SK-N-SH treated with all-trans-retinoic acid at 6 μM for 48 hours (cell line): ENCODE measurements around the gene ZSWIM5.
"Not testable (repeated sequence)": the region's sequence is repeated elsewhere in the genome, so short reads cannot be mapped to it uniquely, and the experiment has no call there.

ENCODE experiments used
- ATAC-seq: fragments of 200-7000 bp; cut with Tn5 transposase; 3 replicates; pipeline ENCODE4 v1.9.1; 2020; ENCODE audit warnings: mild to moderate bottlenecking, moderate library complexity
- ARNTL ChIP-seq: fragments of 450-650 bp; formaldehyde crosslinking; IDR thresholded peaks from 2 replicates; pipeline ENCODE4 v1.5.0; 2020; ENCODE audit warnings: low read depth, mild to moderate bottlenecking, moderate library complexity, borderline replicate concordance
- BACH2 ChIP-seq: fragments of 250-450 bp; sonication (Bioruptor Pico); IDR thresholded peaks from 2 replicates; pipeline ENCODE4 v1.9.0; 2021; ENCODE audit warnings: mild to moderate bottlenecking, borderline replicate concordance
- CSDC2 ChIP-seq: fragments of 250-450 bp; sonication (Bioruptor Pico); IDR thresholded peaks from 2 replicates; pipeline ENCODE4 v1.5.0; 2020; ENCODE audit warnings: mild to moderate bottlenecking, moderate library complexity
- ESRRG ChIP-seq: fragments of 250-450 bp; sonication (Bioruptor Pico); IDR thresholded peaks from 2 replicates; pipeline ENCODE4 v1.6.1; 2021; ENCODE audit warnings: mild to moderate bottlenecking
- GLIS3 ChIP-seq: fragments of 250-450 bp; sonication (Bioruptor Pico); IDR thresholded peaks from 2 replicates; pipeline ENCODE4 v1.5.0; 2020; ENCODE audit warnings: mild to moderate bottlenecking, moderate library complexity
- ISL1 ChIP-seq: fragments of 250-450 bp; sonication (Bioruptor Pico); IDR thresholded peaks from 2 replicates; pipeline ENCODE4 v2.1.2; 2022; ENCODE audit warnings: mild to moderate bottlenecking, moderate library complexity
- OSR1 ChIP-seq: fragments of 250-450 bp; sonication (Bioruptor Pico); IDR thresholded peaks from 2 replicates; pipeline ENCODE4 v1.8.0; 2022; ENCODE audit warnings: moderate library complexity, mild to moderate bottlenecking, inconsistent platforms
- PPARA ChIP-seq: fragments of 250-450 bp; sonication (Bioruptor Pico); IDR thresholded peaks from 2 replicates; pipeline ENCODE4 v1.5.0; 2020; ENCODE audit warnings: mild to moderate bottlenecking, borderline replicate concordance
- RARB ChIP-seq: fragments of 250-450 bp; sonication (Bioruptor Pico); IDR thresholded peaks from 2 replicates; pipeline ENCODE4 v1.8.0; 2021; ENCODE audit warnings: mild to moderate bottlenecking, moderate library complexity
- SNAI2 ChIP-seq: fragments of 250-450 bp; sonication (Bioruptor Pico); IDR thresholded peaks from 2 replicates; pipeline ENCODE4 v1.5.0; 2020; ENCODE audit warnings: mild to moderate bottlenecking, moderate library complexity
- TCF4 ChIP-seq: fragments of 250-450 bp; sonication (Bioruptor Pico); IDR thresholded peaks from 2 replicates; pipeline ENCODE4 v1.8.0; 2021; ENCODE audit warnings: mild to moderate bottlenecking, moderate library complexity, borderline replicate concordance
- TOX ChIP-seq: fragments of 250-450 bp; sonication (Bioruptor Pico); IDR thresholded peaks from 2 replicates; pipeline ENCODE4 v1.8.0; 2021; ENCODE audit warnings: mild to moderate bottlenecking, moderate library complexity, borderline replicate concordance
- ZC3H10 ChIP-seq: fragments of 250-450 bp; sonication (Bioruptor Pico); IDR thresholded peaks from 2 replicates; pipeline ENCODE4 v1.5.1; 2021; ENCODE audit warnings: mild to moderate bottlenecking, moderate library complexity
- ZFP3 ChIP-seq: fragments of 250-450 bp; sonication (Bioruptor Pico); IDR thresholded peaks from 2 replicates; pipeline ENCODE4 v1.5.0; 2020; ENCODE audit warnings: mild to moderate bottlenecking, moderate library complexity
- ZFP30 ChIP-seq: fragments of 450-650 bp; formaldehyde crosslinking; IDR thresholded peaks from 2 replicates; pipeline ENCODE4 v1.5.0; 2022; ENCODE audit warnings: mild to moderate bottlenecking, moderate library complexity
- ZNF565 ChIP-seq: fragments of 450-650 bp; formaldehyde crosslinking; conservative IDR thresholded peaks from 2 replicates; pipeline ENCODE4 v1.5.0; 2020; ENCODE audit warnings: low read depth, mild to moderate bottlenecking, moderate library complexity
- ZNF70 ChIP-seq: fragments of 450-650 bp; formaldehyde crosslinking; IDR thresholded peaks from 2 replicates; pipeline ENCODE4 v1.5.0; 2020; ENCODE audit warnings: mild to moderate bottlenecking, moderate library complexity
- ZNF8 ChIP-seq: fragments of 450-650 bp; formaldehyde crosslinking; IDR thresholded peaks from 2 replicates; pipeline ENCODE4 v1.5.0; 2020; ENCODE audit warnings: mild to moderate bottlenecking, moderate library complexity
- TF ChIP-seq, protein P1 (sequence below): fragments of 250-450 bp; sonication (Bioruptor Pico); IDR thresholded peaks from 2 replicates; pipeline ENCODE4 v1.8.0; 2020; ENCODE audit warnings: mild to moderate bottlenecking, moderate library complexity, borderline replicate concordance
- TF ChIP-seq, protein P2 (sequence below): fragments of 250-450 bp; sonication (Bioruptor Pico); IDR thresholded peaks from 2 replicates; pipeline ENCODE4 v1.5.0; 2020; ENCODE audit warnings: mild to moderate bottlenecking, moderate library complexity
- TF ChIP-seq, protein P3 (sequence below): fragments of 250-450 bp; sonication (Bioruptor Pico); IDR thresholded peaks from 2 replicates; pipeline ENCODE4 v1.8.0; 2021; ENCODE audit warnings: low read depth, mild to moderate bottlenecking, moderate library complexity, borderline replicate concordance
- TF ChIP-seq, protein P4 (sequence below): fragments of 250-450 bp; sonication (Bioruptor Pico); IDR thresholded peaks from 2 replicates; pipeline ENCODE4 v1.5.1; 2021; ENCODE audit warnings: mild to moderate bottlenecking, moderate library complexity
- TF ChIP-seq, protein P5 (sequence below): fragments of 250-450 bp; sonication (Bioruptor Pico); IDR thresholded peaks from 2 replicates; pipeline ENCODE4 v1.5.1; 2020; ENCODE audit warnings: low read depth, mild to moderate bottlenecking, moderate library complexity

Gene ZSWIM5

DNA sequence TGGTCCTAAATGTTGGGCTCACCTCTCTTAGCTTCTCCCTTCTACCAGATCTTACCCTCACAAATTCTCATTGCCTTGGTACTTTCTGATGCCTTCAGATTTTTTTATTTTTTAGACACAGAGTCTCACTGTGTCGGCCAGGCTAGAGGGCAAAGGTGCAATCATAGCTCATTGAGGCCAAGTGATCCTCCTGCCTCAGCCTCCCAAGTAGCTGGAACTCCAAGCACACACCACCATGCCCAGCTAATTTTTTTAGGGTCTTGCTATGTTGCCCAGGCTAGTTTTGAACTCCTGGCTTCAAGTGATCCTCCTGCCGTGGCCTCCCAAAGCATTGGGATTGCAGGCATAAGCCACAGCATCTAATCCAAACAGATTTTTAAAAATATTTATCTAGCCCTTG is 69.4 kb downstream of the ZSWIM5 start:
- TF ChIP-seq, protein P1, sequence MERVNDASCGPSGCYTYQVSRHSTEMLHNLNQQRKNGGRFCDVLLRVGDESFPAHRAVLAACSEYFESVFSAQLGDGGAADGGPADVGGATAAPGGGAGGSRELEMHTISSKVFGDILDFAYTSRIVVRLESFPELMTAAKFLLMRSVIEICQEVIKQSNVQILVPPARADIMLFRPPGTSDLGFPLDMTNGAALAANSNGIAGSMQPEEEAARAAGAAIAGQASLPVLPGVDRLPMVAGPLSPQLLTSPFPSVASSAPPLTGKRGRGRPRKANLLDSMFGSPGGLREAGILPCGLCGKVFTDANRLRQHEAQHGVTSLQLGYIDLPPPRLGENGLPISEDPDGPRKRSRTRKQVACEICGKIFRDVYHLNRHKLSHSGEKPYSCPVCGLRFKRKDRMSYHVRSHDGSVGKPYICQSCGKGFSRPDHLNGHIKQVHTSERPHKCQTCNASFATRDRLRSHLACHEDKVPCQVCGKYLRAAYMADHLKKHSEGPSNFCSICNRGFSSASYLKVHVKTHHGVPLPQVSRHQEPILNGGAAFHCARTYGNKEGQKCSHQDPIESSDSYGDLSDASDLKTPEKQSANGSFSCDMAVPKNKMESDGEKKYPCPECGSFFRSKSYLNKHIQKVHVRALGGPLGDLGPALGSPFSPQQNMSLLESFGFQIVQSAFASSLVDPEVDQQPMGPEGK (CRISPR knock-in tag) = no peak
- TF ChIP-seq ZFP30 (CRISPR knock-in tag) = no peak

DNA sequence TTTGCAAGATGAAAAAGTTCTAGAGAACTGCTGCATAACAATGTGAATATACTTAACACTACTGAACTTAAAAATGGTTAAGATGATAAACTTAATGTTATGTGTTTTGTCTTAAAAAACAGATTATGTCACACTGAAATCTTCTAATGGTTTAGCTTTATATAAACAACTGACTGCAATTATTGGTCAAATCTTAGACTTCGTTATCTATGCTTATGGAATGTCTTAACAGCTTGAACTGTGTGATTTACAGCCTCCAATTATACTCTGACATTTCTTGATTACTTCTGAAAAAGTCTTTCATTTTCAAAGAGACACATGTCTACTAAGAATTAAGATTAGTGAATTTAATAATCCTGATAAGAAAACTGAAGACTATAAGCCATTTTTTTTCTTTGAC is 71.1 kb downstream of the ZSWIM5 start:
- no peak for ATAC-seq
- TF ChIP-seq, protein P2, sequence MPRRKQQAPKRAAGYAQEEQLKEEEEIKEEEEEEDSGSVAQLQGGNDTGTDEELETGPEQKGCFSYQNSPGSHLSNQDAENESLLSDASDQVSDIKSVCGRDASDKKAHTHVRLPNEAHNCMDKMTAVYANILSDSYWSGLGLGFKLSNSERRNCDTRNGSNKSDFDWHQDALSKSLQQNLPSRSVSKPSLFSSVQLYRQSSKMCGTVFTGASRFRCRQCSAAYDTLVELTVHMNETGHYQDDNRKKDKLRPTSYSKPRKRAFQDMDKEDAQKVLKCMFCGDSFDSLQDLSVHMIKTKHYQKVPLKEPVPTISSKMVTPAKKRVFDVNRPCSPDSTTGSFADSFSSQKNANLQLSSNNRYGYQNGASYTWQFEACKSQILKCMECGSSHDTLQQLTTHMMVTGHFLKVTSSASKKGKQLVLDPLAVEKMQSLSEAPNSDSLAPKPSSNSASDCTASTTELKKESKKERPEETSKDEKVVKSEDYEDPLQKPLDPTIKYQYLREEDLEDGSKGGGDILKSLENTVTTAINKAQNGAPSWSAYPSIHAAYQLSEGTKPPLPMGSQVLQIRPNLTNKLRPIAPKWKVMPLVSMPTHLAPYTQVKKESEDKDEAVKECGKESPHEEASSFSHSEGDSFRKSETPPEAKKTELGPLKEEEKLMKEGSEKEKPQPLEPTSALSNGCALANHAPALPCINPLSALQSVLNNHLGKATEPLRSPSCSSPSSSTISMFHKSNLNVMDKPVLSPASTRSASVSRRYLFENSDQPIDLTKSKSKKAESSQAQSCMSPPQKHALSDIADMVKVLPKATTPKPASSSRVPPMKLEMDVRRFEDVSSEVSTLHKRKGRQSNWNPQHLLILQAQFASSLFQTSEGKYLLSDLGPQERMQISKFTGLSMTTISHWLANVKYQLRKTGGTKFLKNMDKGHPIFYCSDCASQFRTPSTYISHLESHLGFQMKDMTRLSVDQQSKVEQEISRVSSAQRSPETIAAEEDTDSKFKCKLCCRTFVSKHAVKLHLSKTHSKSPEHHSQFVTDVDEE (CRISPR knock-in tag) = no peak
- TF ChIP-seq RARB (CRISPR knock-in tag) (no peak), ZFP30 (CRISPR knock-in tag) (no peak), ZNF565 (no peak), CSDC2 (CRISPR knock-in tag) (no peak), ARNTL (CRISPR knock-in tag) (no peak), ESRRG (no peak), ISL1 (CRISPR knock-in tag) (no peak), ZFP3 (CRISPR knock-in tag) (no peak), GLIS3 (CRISPR knock-in tag) (no peak), TCF4 (CRISPR knock-in tag) (no peak), ZC3H10 (no peak), PPARA (CRISPR knock-in tag) (no peak), OSR1 (no peak), ZNF70 (no peak), ZNF8 (CRISPR knock-in tag) (no peak)
- TF ChIP-seq, protein P3, sequence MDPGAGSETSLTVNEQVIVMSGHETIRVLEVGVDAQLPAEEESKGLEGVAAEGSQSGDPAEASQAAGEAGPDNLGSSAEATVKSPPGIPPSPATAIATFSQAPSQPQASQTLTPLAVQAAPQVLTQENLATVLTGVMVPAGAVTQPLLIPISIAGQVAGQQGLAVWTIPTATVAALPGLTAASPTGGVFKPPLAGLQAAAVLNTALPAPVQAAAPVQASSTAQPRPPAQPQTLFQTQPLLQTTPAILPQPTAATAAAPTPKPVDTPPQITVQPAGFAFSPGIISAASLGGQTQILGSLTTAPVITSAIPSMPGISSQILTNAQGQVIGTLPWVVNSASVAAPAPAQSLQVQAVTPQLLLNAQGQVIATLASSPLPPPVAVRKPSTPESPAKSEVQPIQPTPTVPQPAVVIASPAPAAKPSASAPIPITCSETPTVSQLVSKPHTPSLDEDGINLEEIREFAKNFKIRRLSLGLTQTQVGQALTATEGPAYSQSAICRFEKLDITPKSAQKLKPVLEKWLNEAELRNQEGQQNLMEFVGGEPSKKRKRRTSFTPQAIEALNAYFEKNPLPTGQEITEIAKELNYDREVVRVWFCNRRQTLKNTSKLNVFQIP (CRISPR knock-in tag) = no peak
- TF ChIP-seq, protein P1 (CRISPR knock-in tag) = no peak
- TF ChIP-seq, protein P4, sequence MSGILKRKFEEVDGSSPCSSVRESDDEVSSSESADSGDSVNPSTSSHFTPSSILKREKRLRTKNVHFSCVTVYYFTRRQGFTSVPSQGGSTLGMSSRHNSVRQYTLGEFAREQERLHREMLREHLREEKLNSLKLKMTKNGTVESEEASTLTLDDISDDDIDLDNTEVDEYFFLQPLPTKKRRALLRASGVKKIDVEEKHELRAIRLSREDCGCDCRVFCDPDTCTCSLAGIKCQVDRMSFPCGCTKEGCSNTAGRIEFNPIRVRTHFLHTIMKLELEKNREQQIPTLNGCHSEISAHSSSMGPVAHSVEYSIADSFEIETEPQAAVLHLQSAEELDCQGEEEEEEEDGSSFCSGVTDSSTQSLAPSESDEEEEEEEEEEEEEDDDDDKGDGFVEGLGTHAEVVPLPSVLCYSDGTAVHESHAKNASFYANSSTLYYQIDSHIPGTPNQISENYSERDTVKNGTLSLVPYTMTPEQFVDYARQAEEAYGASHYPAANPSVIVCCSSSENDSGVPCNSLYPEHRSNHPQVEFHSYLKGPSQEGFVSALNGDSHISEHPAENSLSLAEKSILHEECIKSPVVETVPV (CRISPR knock-in tag) = no peak
- TF ChIP-seq, protein P5, sequence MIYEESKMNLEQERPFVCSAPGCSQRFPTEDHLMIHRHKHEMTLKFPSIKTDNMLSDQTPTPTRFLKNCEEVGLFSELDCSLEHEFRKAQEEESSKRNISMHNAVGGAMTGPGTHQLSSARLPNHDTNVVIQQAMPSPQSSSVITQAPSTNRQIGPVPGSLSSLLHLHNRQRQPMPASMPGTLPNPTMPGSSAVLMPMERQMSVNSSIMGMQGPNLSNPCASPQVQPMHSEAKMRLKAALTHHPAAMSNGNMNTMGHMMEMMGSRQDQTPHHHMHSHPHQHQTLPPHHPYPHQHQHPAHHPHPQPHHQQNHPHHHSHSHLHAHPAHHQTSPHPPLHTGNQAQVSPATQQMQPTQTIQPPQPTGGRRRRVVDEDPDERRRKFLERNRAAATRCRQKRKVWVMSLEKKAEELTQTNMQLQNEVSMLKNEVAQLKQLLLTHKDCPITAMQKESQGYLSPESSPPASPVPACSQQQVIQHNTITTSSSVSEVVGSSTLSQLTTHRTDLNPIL (CRISPR knock-in tag) = no peak
- TF ChIP-seq, all 23 proteins: peak for 0

More for the DNA sequence above, 69.4 kb downstream of the ZSWIM5 start:
- no peak for ATAC-seq

DNA sequence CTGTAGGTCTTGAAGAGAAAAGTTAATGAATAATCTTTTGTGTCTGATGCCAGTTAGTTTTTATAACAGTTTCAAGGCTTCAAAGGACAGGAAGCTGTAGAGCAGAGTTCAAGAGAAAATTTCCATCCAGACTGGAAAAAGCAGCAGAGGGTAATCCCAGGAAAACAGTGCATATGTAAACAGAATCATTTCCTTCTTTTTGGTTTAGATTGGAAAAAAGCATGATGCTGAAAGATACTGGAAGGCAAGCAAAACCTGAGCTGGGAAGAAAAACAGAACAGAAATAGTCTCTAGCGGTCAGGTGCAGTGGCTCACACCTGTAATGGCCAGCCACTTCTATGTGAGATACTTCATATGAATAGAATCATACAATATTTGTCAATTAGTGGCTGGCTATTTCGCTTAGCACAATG is 71.9 kb downstream of the ZSWIM5 start:
- ATAC-seq = no peak

DNA sequence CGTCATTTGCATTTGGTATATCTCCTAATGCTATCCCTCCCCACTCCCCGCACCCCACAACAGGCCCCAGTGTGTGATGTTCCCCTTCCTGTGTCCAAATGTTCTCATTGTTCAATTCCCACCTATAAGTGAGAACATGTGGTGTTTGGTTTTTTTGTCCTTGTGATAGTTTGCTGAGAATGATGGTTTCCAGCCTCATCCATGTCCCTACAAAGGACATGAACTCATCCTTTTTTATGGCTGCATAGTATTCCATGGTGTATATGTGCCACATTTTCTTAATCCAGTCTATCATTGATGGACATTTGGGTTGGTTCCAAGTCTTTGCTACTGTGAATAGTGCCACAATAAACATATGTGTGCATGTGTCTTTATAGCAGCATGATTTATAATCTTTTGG is 73.7 kb downstream of the ZSWIM5 start:
- not testable (repeated sequence) for ATAC-seq

More for the DNA sequence above, 71.9 kb downstream of the ZSWIM5 start:
- TF ChIP-seq ZFP3 (CRISPR knock-in tag) = no peak
- no peak for TF ChIP-seq SNAI2 (CRISPR knock-in tag)
- TF ChIP-seq, protein P5 (CRISPR knock-in tag) = no peak
- TF ChIP-seq TOX = no peak
- no peak for TF ChIP-seq ZC3H10
- TF ChIP-seq TCF4 (CRISPR knock-in tag) = no peak
- TF ChIP-seq GLIS3 (CRISPR knock-in tag) = no peak
- TF ChIP-seq BACH2 (CRISPR knock-in tag) = no peak
- TF ChIP-seq, all 23 proteins: peak for 0
